Measurements from ENCODE around the gene SPOPL. TPM values are rescaled to one million over a fixed set of nuclear protein-coding genes. Genes with fewer than 3 reads are reported as not detected.

The SPOPL gene
- polyA plus RNA-seq, 1 of the 3 experiments (the other 2 are of a cell fraction): 4.5 TPM

DNA sequence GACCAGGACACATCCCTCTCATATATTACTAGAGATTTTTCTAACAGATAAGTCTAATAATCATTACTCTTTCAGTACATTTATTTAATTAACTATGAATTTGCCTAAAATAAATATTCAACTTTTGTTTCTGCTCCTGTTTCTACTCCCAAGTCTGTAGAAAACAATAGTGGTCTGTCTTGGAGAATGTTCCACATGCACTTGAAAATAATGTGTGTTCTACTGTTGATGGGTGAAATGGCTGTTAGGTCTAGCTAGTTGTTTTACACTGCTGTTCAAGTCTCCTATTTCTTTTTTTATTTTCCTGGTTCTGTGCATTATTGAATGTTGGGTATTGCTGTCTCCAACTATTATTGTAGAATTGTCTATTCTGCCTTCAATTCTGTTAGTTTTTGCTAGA lies 47.2 kb downstream of the SPOPL start:
- CTCF ChIA-PET: no interaction called here

GRCh38 chr2:138550172-138550571 lies 48.6 kb downstream of the SPOPL start:
- Histone ChIP-seq H3K9me3 (no peaks in the 10 kb centered on the region), H3K79me2 (ENCODE audit: insufficient read depth) (peaks cover 16% of the 10 kb centered on the region), H3F3A (replicated peaks; ENCODE audit: insufficient read depth) (no peaks in the 10 kb centered on the region), H3K9ac (no peak overlapping the region), H3K4me1 (ENCODE audit: control insufficient read depth in 1 of 2, insufficient read depth in 2 of 2, low read depth in 1 of 2, low read length in 1 of 2) (peaks cover 0 to 5% of the 10 kb centered on the region in 2 experiments; a peak in 1 of 4 replicates), H2AFZ (ENCODE audit: low read depth) (no peak overlapping the region), H3K27me3 (ENCODE audit: insufficient read depth) (no peaks in the 10 kb centered on the region), H4K20me1 (ENCODE audit: insufficient read depth) (0 out of 2 replicates have a peak, but pooled peaks cover 4% of the 10 kb centered on the region), H3K4me3 (ENCODE audit: low read depth in 2 of 2, low read length in 1 of 2) (no peak overlapping the region), H3K27ac (ENCODE audit: low read depth in 2 of 2, low read length in 1 of 2) (no peak overlapping the region), H3K9me2 (no peaks in the 10 kb centered on the region), H3K4me2 (no peak overlapping the region), H3K36me3 (replicated peaks in 1 of 2; ENCODE audit: control insufficient read depth in 1 of 2, insufficient read depth in 2 of 2, low read length in 1 of 2) (peaks cover 25 to 30% of the 10 kb centered on the region in 2 experiments)
- ChIA-PET POLR2A (no interaction called here), CTCF (no interaction called here)
- TF ChIP-seq, protein P1, sequence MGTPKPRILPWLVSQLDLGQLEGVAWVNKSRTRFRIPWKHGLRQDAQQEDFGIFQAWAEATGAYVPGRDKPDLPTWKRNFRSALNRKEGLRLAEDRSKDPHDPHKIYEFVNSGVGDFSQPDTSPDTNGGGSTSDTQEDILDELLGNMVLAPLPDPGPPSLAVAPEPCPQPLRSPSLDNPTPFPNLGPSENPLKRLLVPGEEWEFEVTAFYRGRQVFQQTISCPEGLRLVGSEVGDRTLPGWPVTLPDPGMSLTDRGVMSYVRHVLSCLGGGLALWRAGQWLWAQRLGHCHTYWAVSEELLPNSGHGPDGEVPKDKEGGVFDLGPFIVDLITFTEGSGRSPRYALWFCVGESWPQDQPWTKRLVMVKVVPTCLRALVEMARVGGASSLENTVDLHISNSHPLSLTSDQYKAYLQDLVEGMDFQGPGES (IDR thresholded peaks at IDR 0.05; ENCODE audit: low read depth, low read length): no peak
- no peak for TF ChIP-seq JUND (IDR thresholded peaks at IDR 0.05)
- WGBS (ENCODE audit: low lambda C conversion rate): 96% methylated on average over 4 of the region's 4 CpGs
- no peak for DNase-seq

More for the DNA sequence above, 47.2 kb downstream of the SPOPL start:
- Histone ChIP-seq H3K9me3 (no peaks in the 10 kb centered on the region), H3K36me3 (replicated peaks in 1 of 2; ENCODE audit: control insufficient read depth in 1 of 2, insufficient read depth in 2 of 2, low read length in 1 of 2) (peaks cover 16 to 22% of the 10 kb centered on the region in 2 experiments), H3F3A (replicated peaks; ENCODE audit: insufficient read depth) (no peaks in the 10 kb centered on the region), H3K4me3 (ENCODE audit: low read depth in 2 of 2, low read length in 1 of 2) (no peak overlapping the region), H4K20me1 (ENCODE audit: insufficient read depth) (0 out of 2 replicates have a peak, but pooled peaks cover 4% of the 10 kb centered on the region), H3K79me2 (ENCODE audit: insufficient read depth) (peaks cover 22% of the 10 kb centered on the region), H2AFZ (ENCODE audit: low read depth) (no peak overlapping the region), H3K4me1 (ENCODE audit: control insufficient read depth in 1 of 2, insufficient read depth in 2 of 2, low read depth in 1 of 2, low read length in 1 of 2) (peaks cover 0 to 5% of the 10 kb centered on the region in 2 experiments; a peak in 2 of 4 replicates), H3K4me2 (no peak overlapping the region), H3K9ac (no peak overlapping the region), H3K9me2 (no peaks in the 10 kb centered on the region), H3K27ac (ENCODE audit: low read depth in 2 of 2, low read length in 1 of 2) (no peak overlapping the region; a peak in 1 of 4 replicates), H3K27me3 (ENCODE audit: insufficient read depth) (no peaks in the 10 kb centered on the region)
- TF ChIP-seq NRF1 (IDR thresholded peaks at IDR 0.05; ENCODE audit: low read depth, low read length) (no peak), GABPA (IDR thresholded peaks at IDR 0.05; ENCODE audit: low read depth) (no peak), SMC3 (IDR thresholded peaks at IDR 0.05; ENCODE audit: low read depth, low read length) (no peak), GATA2 (CRISPR knock-in tag; IDR thresholded peaks at IDR 0.05) (no peak), JUND (IDR thresholded peaks at IDR 0.05) (no peak), CHD2 (IDR thresholded peaks at IDR 0.05; ENCODE audit: low read length, partially characterized antibody) (no peak), NFIC (IDR thresholded peaks at IDR 0.05; ENCODE audit: borderline replicate concordance) (no peak), SIN3A (IDR thresholded peaks at IDR 0.05; ENCODE audit: borderline replicate concordance, low read depth, low read length) (no peak), PBX3 (IDR thresholded peaks at IDR 0.05) (no peak), TAF1 (IDR thresholded peaks at IDR 0.05; ENCODE audit: borderline replicate concordance, low read depth, low read length) (no peak), MXI1 (IDR thresholded peaks at IDR 0.05; ENCODE audit: low read depth, low read length) (no peak), MEF2A (IDR thresholded peaks at IDR 0.05; ENCODE audit: borderline replicate concordance, low read depth) (no peak)
- TF ChIP-seq, protein P2, sequence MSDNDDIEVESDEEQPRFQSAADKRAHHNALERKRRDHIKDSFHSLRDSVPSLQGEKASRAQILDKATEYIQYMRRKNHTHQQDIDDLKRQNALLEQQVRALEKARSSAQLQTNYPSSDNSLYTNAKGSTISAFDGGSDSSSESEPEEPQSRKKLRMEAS (IDR thresholded peaks at IDR 0.05; ENCODE audit: low read depth): no peak
- POLR2A ChIA-PET: no interaction called here
- DNase-seq: no peak

All from SK-N-SH (cell line).